HepG2 (cell line): ENCODE results near the gene ZG16. TPM values are rescaled to one million over a fixed set of nuclear protein-coding genes. Genes with fewer than 3 reads are reported as not detected.

Experiments used
- ATAC-seq: fragments of 200-7000 bp; cut with Tn5 transposase; 3 replicates; pipeline ENCODE4 v1.9.1; 2020; ENCODE audit warnings: mild to moderate bottlenecking, moderate library complexity
- BruUV-seq: library from RNA; stranded (reverse); fragments of 400-500 nt; replicated peaks from 2 replicates; lab custom pipeline; 2021; lab: Mats Ljungman, UMichigan
- CTCF ChIA-PET: fragments of 300-600 bp; formaldehyde crosslinking; extraction: SDS; loops from one replicate; lab custom pipeline; 2021; ENCODE audit warnings: low total read pairs, inconsistent platforms, low intra/inter-chr PET ratio; lab: Yijun Ruan, JAX
- POLR2A ChIA-PET: fragments of 350-600 bp; sonication (Branson Sonifier 250); formaldehyde crosslinking; loops from one replicate; lab custom pipeline; 2020; ENCODE audit warnings: antibody characterized with exemption, inconsistent platforms; lab: Yijun Ruan, JAX
- DNase-seq: peaks from one replicate; pipeline ENCODE4 v3.0.0-alpha.2; 2015; ENCODE audit warnings: low spot score
- FAIRE-seq: peaks from 3 replicates; lab custom pipeline; 2011; peaks lifted over from hg19 to GRCh38; lab: Jason Lieb, UNC
- H2AFZ ChIP-seq: one replicate; pipeline ENCODE4 v1.6.1; 2011; ENCODE audit warnings: low read length, inconsistent platforms
- H3K27ac ChIP-seq: fragments of 300-600 bp; 3 replicates; pipeline ENCODE4 v1.8.0; 2011; ENCODE audit warnings: mixed run types, mild to moderate bottlenecking, mixed read lengths, low read length, inconsistent platforms; ENCODE audit not compliant: insufficient read depth; ENCODE audit errors: extremely low read length
- H3K27me3 ChIP-seq, 2 experiments: fragments of 200-600 bp in 1 of 2; 2 replicates in 1 of 2; 3 replicates in 1 of 2; pipeline versions ENCODE4 v1.6.0 to v1.8.0; 2011; ENCODE audit warnings: low read length in 2 of 2, mild to moderate bottlenecking in 2 of 2, moderate library complexity in 2 of 2, inconsistent platforms in 1 of 2; ENCODE audit not compliant: insufficient read depth in 2 of 2, control insufficient read depth in 1 of 2
- H3K36me3 ChIP-seq, 2 experiments: fragments of 200-600 bp in 1 of 2; replicated peaks in 1 of 2; 2 replicates in 1 of 2; 3 replicates in 1 of 2; pipeline versions ENCODE4 v1.5.1 to v1.8.0; 2011; ENCODE audit warnings: low read length in 2 of 2, inconsistent platforms in 1 of 2; ENCODE audit not compliant: insufficient read depth in 2 of 2, control insufficient read depth in 1 of 2
- H3K4me1 ChIP-seq: 2 replicates; pipeline ENCODE4 v1.5.1; 2012; ENCODE audit warnings: low read length, inconsistent platforms; ENCODE audit not compliant: insufficient read depth
- H3K4me2 ChIP-seq: 2 replicates; pipeline ENCODE4 v1.6.0; 2011; ENCODE audit warnings: low read depth, low read length, inconsistent platforms
- H3K4me3 ChIP-seq, 3 experiments: fragments of 200-600 bp in 1 of 3; sonication (generic), shearing (Covaris generic) in 1 of 3; replicated peaks in 1 of 3; 2 replicates each; pipeline ENCODE4 v1.5.1; 2011 to 2016; ENCODE audit warnings: low read length in 3 of 3, inconsistent platforms in 2 of 3, low read depth in 2 of 3, mild to moderate bottlenecking in 2 of 3, control low read depth in 1 of 3, mixed read lengths in 1 of 3; ENCODE audit not compliant: insufficient read depth in 1 of 3
- H3K79me2 ChIP-seq: one replicate; pipeline ENCODE4 v1.6.1; 2011; ENCODE audit warnings: low read length, inconsistent platforms; ENCODE audit not compliant: insufficient read depth
- H3K9ac ChIP-seq: 2 replicates; pipeline ENCODE4 v1.6.0; 2011; ENCODE audit warnings: mild to moderate bottlenecking, low read depth, low read length, inconsistent platforms; ENCODE audit not compliant: insufficient read depth
- H3K9me3 ChIP-seq: 2 replicates; pipeline ENCODE4 v1.5.1; 2012; ENCODE audit warnings: mild to moderate bottlenecking, low read length
- H4K20me1 ChIP-seq: 2 replicates; pipeline ENCODE4 v1.6.0; 2011; ENCODE audit warnings: inconsistent platforms, mild to moderate bottlenecking, low read length, moderate library complexity; ENCODE audit not compliant: insufficient read depth
- BRCA1 ChIP-seq: sonication (generic); formaldehyde crosslinking; IDR thresholded peaks from 2 replicates; pipeline ENCODE4 v1.4.0; 2020; ENCODE audit warnings: missing genetic modification reagents
- ELK4 ChIP-seq: sonication (generic); formaldehyde crosslinking; IDR thresholded peaks from 2 replicates; pipeline ENCODE4 v1.9.0; 2021; ENCODE audit warnings: missing genetic modification reagents, borderline replicate concordance
- HINFP ChIP-seq: sonication (generic); formaldehyde crosslinking; IDR thresholded peaks from 2 replicates; pipeline ENCODE4 v1.4.0; 2020; ENCODE audit warnings: low read depth, mild to moderate bottlenecking, missing genetic modification reagents
- KAT2B ChIP-seq: fragments of 150-350 bp; IDR thresholded peaks from 2 replicates; pipeline ENCODE4 v1.6.1; 2014; ENCODE audit warnings: low read depth, low read length, borderline replicate concordance
- LCORL ChIP-seq, 2 experiments: fragments of 450-650 bp in 1 of 2; sonication (generic) in 1 of 2; formaldehyde crosslinking in 1 of 2; IDR thresholded peaks; 2 replicates each; pipeline versions ENCODE4 v1.5.0 to v1.6.1; 2017 to 2020; ENCODE audit warnings: antibody characterized with exemption in 1 of 2, missing genetic modification reagents in 1 of 2
- MTF1 ChIP-seq: sonication (generic); formaldehyde crosslinking; IDR thresholded peaks from 2 replicates; pipeline ENCODE4 v1.5.0; 2020; ENCODE audit warnings: missing genetic modification reagents
- NFYC ChIP-seq: IDR thresholded peaks from 2 replicates; pipeline ENCODE4 v1.6.1; 2016; ENCODE audit warnings: missing genetic modification reagents, missing compliant biosample characterization
- PHF8 ChIP-seq: sonication (generic); formaldehyde crosslinking; IDR thresholded peaks from 2 replicates; pipeline ENCODE4 v1.5.0; 2020; ENCODE audit warnings: missing genetic modification reagents
- PRDM10 ChIP-seq: sonication (generic); formaldehyde crosslinking; IDR thresholded peaks from 2 replicates; pipeline ENCODE4 v1.4.0; 2020; ENCODE audit warnings: low read depth, missing genetic modification reagents
- WGBS: methylation state at CpG from one replicate; pipeline ENCODE4 v1.1.6; 2017; ENCODE audit warnings: low lambda C conversion rate; 5-methylcytosine and 5-hydroxymethylcytosine counted together
- in situ Hi-C: cut with HindIII; loops from 2 replicates; pipeline ENCODE4 v1.10.0; 2017; ENCODE audit warnings: low pct_unique_long_range_greater_than_20kb; ENCODE audit not compliant: extremely low pct_ligation_motif_present
- intact Hi-C: fragments of 100-400 bp; cut with micrococcal nuclease; formaldehyde crosslinking; loops from one replicate; pipeline ENCODE4 v1.10.0; 2022; ENCODE audit not compliant: unreplicated experiment
- polyA plus RNA-seq, 8 experiments: library from polyadenylated mRNA; depleted of rRNA in 3 of 8; stranded (reverse) in 7 of 8; unstranded in 1 of 8; fragments of >200 nt; fragmentation: Illumina TruSeq in 4 of 8; extraction: Trizol in 4 of 8; gene quantifications; 2 replicates each; pipeline versions ENCODE4 v1.2.1 to v1.2.3, GENCODE V29; 2011 to 2016; ENCODE audit warnings: low read depth in 4 of 8, missing spikeins in 1 of 8, mixed read lengths in 1 of 8; ENCODE audit not compliant: insufficient read depth in 1 of 8
- total RNA-seq, 5 experiments: library from RNA; depleted of rRNA; stranded (reverse); fragments of >200 nt; fragmentation: Illumina TruSeq; extraction: Trizol; gene quantifications; 2 replicates each; pipeline ENCODE4 v1.2.3, GENCODE V29; 2016; ENCODE audit warnings: low read depth in 1 of 5

Gene ZG16
- total and polyA plus RNA-seq, 2 of the 13 experiments (the other 11 are each of a cell fraction or from before 2014, with no cell fraction given) = 0.04 to 0.07 TPM

GRCh38 chr16:29736112-29736511, 41.9 kb upstream of the ZG16 start (continued):
- TF ChIP-seq NFYC (CRISPR knock-in tag) = no peak

- BruUV-seq = no TSS peak
- Histone ChIP-seq H3K4me1 (peaks cover 63% of the 10 kb centered on the region), H3K4me3 (no peak overlapping the region), H4K20me1 (no peaks in the 10 kb centered on the region), H3K9ac (no peak overlapping the region), H3K9me3 (no peaks in the 10 kb centered on the region), H3K4me2 (no peak overlapping the region), H3K79me2 (no peaks in the 10 kb centered on the region), H2AFZ (no peak overlapping the region), H3K36me3 (no peaks in the 10 kb centered on the region), H3K27me3 (peaks cover 0 to 1% of the 10 kb centered on the region in 2 experiments; a peak in 2 of 5 replicates), H3K27ac (no peak overlapping the region)
- no peak for FAIRE-seq
- DNase-seq = no peak
- ChIA-PET CTCF (interaction anchor here (0.7 to 1.3 kb wide), 3 partner anchors 48 to 112 kb away, joined by 3 to 6 read pairs (median 3); partner anchors contain the start of gene KIF22), POLR2A (interaction anchor here (0.6 to 1.5 kb wide), 3 partner anchors 48 to 68 kb away, joined by 3 read pairs; partner anchors contain the start of gene KIF22)
- ATAC-seq = no peak
- no peak for TF ChIP-seq MTF1 (CRISPR knock-in tag)
- no peak for TF ChIP-seq LCORL (IDR thresholded peaks at IDR 0.05)
- no peak for TF ChIP-seq LCORL (CRISPR knock-in tag; IDR thresholded peaks at IDR 0.05)
- no peak for TF ChIP-seq PHF8 (CRISPR knock-in tag)
- TF ChIP-seq PRDM10 (CRISPR knock-in tag) = no peak
- TF ChIP-seq BRCA1 (CRISPR knock-in tag) = no peak
- TF ChIP-seq ELK4 (CRISPR knock-in tag) = no peak
- TF ChIP-seq HINFP (CRISPR knock-in tag) = no peak
- TF ChIP-seq KAT2B = no peak
- 82% methylated on average over 6 of the region's 6 CpGs for WGBS
- intact Hi-C loops = loop anchor here (5.0 kb wide), 1 partner anchor 56 kb away; the partner anchor contains the start of gene KIF22
- in situ Hi-C loops = no loop called here
Observed at GRCh38 chr16:29736764-29737163, 41.3 kb upstream of the ZG16 start.
